OCI-LY7 (cell line): ENCODE results near the gene CDH15. TPM values are rescaled to one million over a fixed set of nuclear protein-coding genes. Genes with fewer than 3 reads are reported as not detected.

Source experiments
- BruUV-seq: library from RNA; stranded (reverse); fragments of 400-500 nt; replicated peaks from 2 replicates; lab custom pipeline; 2021; lab: Mats Ljungman, UMichigan
- CTCF ChIA-PET: fragments of 300-600 bp; sonication (Branson Sonifier 250); formaldehyde crosslinking; loops from one replicate; lab custom pipeline; 2022; ENCODE audit warnings: antibody characterized with exemption; ENCODE audit not compliant: unreplicated experiment; lab: Charles Lee
- POLR2A ChIA-PET: fragments of 300-600 bp; sonication (Branson Sonifier 250); formaldehyde crosslinking; loops from one replicate; lab custom pipeline; 2022; ENCODE audit warnings: antibody characterized with exemption; lab: Charles Lee
- DNase-seq: peaks from one replicate; pipeline ENCODE4 v3.0.0-alpha.2; 2015; ENCODE audit warnings: low spot score
- H2AFZ ChIP-seq: fragments of 200-600 bp; sonication (generic), shearing (Covaris generic); 2 replicates; pipeline ENCODE4 v1.6.1; 2014; ENCODE audit warnings: mild to moderate bottlenecking, antibody characterized with exemption, low read length, moderate library complexity
- H3K27ac ChIP-seq: fragments of 200-600 bp; sonication (generic); 2 replicates; pipeline ENCODE4 v1.5.1; 2014; ENCODE audit warnings: mixed run types, low read depth, mild to moderate bottlenecking, moderate library complexity, low read length, inconsistent platforms; ENCODE audit not compliant: poor library complexity, severe bottlenecking
- H3K36me3 ChIP-seq: fragments of 200-600 bp; sonication (generic); 2 replicates; pipeline ENCODE4 v1.6.1; 2014; ENCODE audit warnings: mild to moderate bottlenecking, antibody characterized with exemption, low read length, moderate library complexity, mixed read lengths; ENCODE audit not compliant: insufficient read depth
- H3K4me1 ChIP-seq: fragments of 200-600 bp; sonication (generic); 2 replicates; pipeline ENCODE4 v1.5.1; 2014; ENCODE audit warnings: mild to moderate bottlenecking, low read length; ENCODE audit not compliant: insufficient read depth, poor library complexity, severe bottlenecking
- H3K4me2 ChIP-seq: fragments of 200-600 bp; sonication (generic); 2 replicates; pipeline ENCODE4 v1.6.1; 2014; ENCODE audit warnings: mild to moderate bottlenecking, low read length
- H3K4me3 ChIP-seq: fragments of 200-600 bp; sonication (generic); 2 replicates; pipeline ENCODE4 v1.5.1; 2014; ENCODE audit warnings: mild to moderate bottlenecking, low read depth, low read length; ENCODE audit not compliant: poor library complexity, severe bottlenecking
- H3K79me2 ChIP-seq: fragments of 200-600 bp; sonication (generic); 2 replicates; pipeline ENCODE4 v1.6.1; 2016; ENCODE audit warnings: low read depth, mild to moderate bottlenecking, low read length, moderate library complexity, mixed read lengths; ENCODE audit not compliant: insufficient read depth
- H3K9me2 ChIP-seq: fragments of 200-600 bp; sonication (generic); 2 replicates; pipeline ENCODE4 v1.6.1; 2016; ENCODE audit warnings: mild to moderate bottlenecking, low read length, mixed read lengths; ENCODE audit not compliant: insufficient read depth
- H3K9me3 ChIP-seq: fragments of 200-600 bp; sonication (generic); 2 replicates; pipeline ENCODE4 v1.6.1; 2014; ENCODE audit warnings: mild to moderate bottlenecking, mixed run types, low read length, mixed read lengths
- H4K20me1 ChIP-seq: fragments of 200-600 bp; sonication (generic); 2 replicates; pipeline ENCODE4 v1.6.1; 2014; ENCODE audit warnings: mild to moderate bottlenecking, antibody characterized with exemption, low read length, moderate library complexity, mixed read lengths; ENCODE audit not compliant: insufficient read depth
- EZH2phosphoT487 ChIP-seq: fragments of 200-600 bp; sonication (generic); IDR thresholded peaks from 2 replicates; pipeline ENCODE4 v1.6.1; 2018; ENCODE audit warnings: low read depth, borderline replicate concordance, mild to moderate bottlenecking, mixed run types, antibody characterized with exemption, low read length, moderate library complexity, mixed read lengths
- intact Hi-C: fragments of 100-400 bp; cut with micrococcal nuclease; formaldehyde crosslinking; loops from one replicate; pipeline ENCODE4 v1.10.0; 2022; ENCODE audit not compliant: unreplicated experiment
- total RNA-seq, 2 experiments: library from RNA; depleted of rRNA in 1 of 2; stranded (reverse); fragments of >200 nt in 1 of 2; shearing (Covaris generic) in 1 of 2; gene quantifications; 2 replicates each; pipeline ENCODE4 v1.2.3, GENCODE V29; 2014 to 2022
- TF ChIP-seq, protein P1 (sequence below): fragments of 200-600 bp; sonication (generic); conservative IDR thresholded peaks from 2 replicates; pipeline ENCODE4 v1.5.1; 2014; ENCODE audit warnings: mild to moderate bottlenecking, antibody characterized with exemption, low read length, moderate library complexity, mixed read lengths

CDH15 gene
- total RNA-seq, 2 experiments from 2014 or later, result not detected

DNA sequence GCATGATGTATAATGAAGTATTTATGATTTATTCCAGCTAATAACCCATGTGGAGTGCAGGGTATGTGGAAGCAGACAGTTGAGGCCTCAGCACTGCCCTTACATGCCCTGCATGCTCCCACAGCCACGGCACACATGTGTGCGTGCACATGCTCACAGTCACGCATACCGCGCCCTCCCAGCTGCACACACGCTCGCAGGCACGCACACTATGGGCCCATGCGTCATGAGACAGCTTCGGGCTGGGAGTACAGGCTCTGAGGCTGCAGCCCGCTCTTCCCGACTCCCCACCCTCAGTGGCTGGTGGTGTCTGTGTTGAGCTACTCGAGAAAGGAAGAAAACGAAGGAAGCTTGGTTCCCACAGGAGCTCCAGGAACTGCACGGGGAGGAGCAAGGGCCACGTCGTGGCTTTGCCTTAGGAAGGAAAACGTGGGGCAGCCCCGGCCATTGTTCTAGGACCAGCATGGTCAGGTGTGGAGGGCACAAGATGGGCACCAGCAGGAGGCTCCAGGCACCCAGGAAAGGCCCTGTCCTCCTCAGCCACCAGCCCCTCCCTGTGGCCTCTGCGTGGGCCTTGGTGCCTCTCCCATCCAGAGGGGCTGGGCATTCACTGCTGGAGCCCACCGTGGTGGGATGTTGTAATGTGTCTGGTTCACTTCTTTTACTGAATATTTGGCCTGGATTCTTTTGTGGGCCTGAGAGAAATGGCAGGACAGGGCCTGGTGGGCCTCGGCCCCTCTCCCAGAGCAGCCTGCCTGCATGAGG lies 27.5 kb upstream of the CDH15 start:
- no TSS peak for BruUV-seq
- no peaks in the 10 kb centered on the region for H4K20me1 ChIP-seq
- H3K4me2 ChIP-seq, result no peak overlapping the region
- TF ChIP-seq EZH2phosphoT487, result no peak
- TF ChIP-seq, protein P1, sequence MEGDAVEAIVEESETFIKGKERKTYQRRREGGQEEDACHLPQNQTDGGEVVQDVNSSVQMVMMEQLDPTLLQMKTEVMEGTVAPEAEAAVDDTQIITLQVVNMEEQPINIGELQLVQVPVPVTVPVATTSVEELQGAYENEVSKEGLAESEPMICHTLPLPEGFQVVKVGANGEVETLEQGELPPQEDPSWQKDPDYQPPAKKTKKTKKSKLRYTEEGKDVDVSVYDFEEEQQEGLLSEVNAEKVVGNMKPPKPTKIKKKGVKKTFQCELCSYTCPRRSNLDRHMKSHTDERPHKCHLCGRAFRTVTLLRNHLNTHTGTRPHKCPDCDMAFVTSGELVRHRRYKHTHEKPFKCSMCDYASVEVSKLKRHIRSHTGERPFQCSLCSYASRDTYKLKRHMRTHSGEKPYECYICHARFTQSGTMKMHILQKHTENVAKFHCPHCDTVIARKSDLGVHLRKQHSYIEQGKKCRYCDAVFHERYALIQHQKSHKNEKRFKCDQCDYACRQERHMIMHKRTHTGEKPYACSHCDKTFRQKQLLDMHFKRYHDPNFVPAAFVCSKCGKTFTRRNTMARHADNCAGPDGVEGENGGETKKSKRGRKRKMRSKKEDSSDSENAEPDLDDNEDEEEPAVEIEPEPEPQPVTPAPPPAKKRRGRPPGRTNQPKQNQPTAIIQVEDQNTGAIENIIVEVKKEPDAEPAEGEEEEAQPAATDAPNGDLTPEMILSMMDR, result no peak
- no peaks in the 10 kb centered on the region for H3K4me1 ChIP-seq
- H3K9me2 ChIP-seq, result no peaks in the 10 kb centered on the region
- H3K36me3 ChIP-seq, result peaks cover 96% of the 10 kb centered on the region
- CTCF ChIA-PET, result no interaction called here
- POLR2A ChIA-PET, result no interaction called here
- no peak overlapping the region for H3K27ac ChIP-seq
- H3K9me3 ChIP-seq, result peaks cover 2% of the 10 kb centered on the region; the same call in 1 of the 2 replicates
- no peak overlapping the region for H3K4me3 ChIP-seq
- DNase-seq, result no peak
- H2AFZ ChIP-seq, result no peak overlapping the region
- H3K79me2 ChIP-seq, result no peaks in the 10 kb centered on the region
- intact Hi-C loops, result no loop called here

DNA sequence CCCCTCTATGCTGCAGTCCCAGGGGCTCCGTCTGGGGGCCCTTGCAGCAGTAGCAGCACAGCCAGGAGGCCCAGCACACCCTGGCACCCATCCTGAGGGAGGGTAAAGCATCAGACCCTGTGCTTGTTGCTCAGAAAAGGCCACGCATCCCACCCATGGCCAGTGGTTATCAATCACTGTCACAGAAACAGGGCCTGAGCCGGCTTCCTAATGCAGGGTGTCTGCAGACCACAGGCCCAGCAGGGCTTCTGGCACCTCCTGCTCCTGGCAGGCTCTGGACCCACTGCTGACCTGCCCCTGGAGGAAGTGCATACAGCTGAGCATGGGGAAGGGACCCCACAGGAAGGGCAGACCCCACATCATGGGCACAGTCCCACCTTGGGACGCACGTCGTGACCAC lies 26.9 kb upstream of the CDH15 start:
- CTCF ChIA-PET, result no interaction called here
- Histone ChIP-seq H3K79me2 (no peaks in the 10 kb centered on the region), H3K4me2 (no peak overlapping the region), H3K9me2 (no peaks in the 10 kb centered on the region), H3K36me3 (peaks cover 98% of the 10 kb centered on the region), H3K9me3 (peaks cover 8% of the 10 kb centered on the region; the same call in 1 of the 2 replicates), H3K4me3 (no peak overlapping the region), H3K4me1 (no peaks in the 10 kb centered on the region), H2AFZ (no peak overlapping the region), H4K20me1 (no peaks in the 10 kb centered on the region), H3K27ac (no peak overlapping the region)
- POLR2A ChIA-PET, result no interaction called here
- intact Hi-C loops, result no loop called here
- DNase-seq, result no peak
- TF ChIP-seq, protein P1, result no peak
- TF ChIP-seq EZH2phosphoT487, result no peak
- BruUV-seq, result no TSS peak

DNA sequence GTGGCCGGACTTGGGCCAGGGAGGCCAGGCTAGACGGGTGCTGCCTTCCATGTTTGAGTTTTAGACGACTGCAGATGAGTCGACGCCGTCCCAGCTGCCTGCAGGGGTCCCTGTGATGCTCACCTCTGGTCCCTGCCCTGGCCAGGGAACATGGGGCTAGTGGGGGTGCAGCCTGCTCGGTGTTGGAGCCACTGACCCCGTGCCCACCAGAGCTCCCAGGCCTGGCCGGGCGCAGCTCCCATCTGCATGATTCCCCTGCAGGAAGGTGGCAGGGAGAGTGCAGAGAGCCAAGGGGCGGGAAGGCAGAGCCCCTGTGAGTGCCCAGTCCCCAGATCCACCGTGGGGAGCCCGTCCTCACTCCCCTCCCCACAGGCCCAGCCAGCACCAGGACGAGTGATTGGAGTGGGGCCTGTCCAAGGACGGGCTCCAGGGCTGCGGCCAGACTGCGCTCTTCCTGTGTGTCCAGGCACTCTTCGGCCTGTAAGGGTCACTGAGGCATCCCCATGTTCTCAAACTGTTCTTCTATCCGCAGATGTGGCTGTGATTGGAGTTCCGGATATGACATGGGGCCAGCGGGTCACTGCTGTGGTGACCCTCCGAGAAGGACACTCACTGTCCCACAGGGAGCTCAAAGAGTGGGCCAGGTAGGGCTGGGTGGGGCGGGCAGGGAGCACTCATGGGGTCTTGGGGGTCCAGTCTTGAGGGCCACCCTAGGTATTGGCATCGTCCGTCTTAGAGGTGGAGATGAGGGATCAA lies 26.0 kb upstream of the CDH15 start:
- Histone ChIP-seq H3K9me3 (peaks cover 11% of the 10 kb centered on the region; the same call in 1 of the 2 replicates), H4K20me1 (no peaks in the 10 kb centered on the region), H3K9me2 (no peaks in the 10 kb centered on the region), H2AFZ (no peak overlapping the region), H3K79me2 (no peaks in the 10 kb centered on the region), H3K4me3 (no peak overlapping the region), H3K4me1 (no peaks in the 10 kb centered on the region), H3K36me3 (peaks cover 98% of the 10 kb centered on the region), H3K27ac (no peak overlapping the region), H3K4me2 (no peak overlapping the region)
- ChIA-PET CTCF (no interaction called here), POLR2A (no interaction called here)
- TF ChIP-seq EZH2phosphoT487, result no peak
- TF ChIP-seq, protein P1, result no peak
- DNase-seq, result no peak
- no TSS peak for BruUV-seq
- intact Hi-C loops, result no loop called here
